ENCODE data around the gene VDAC2.

GRCh38 chr10:75236178-75236825 is 25.7 kb downstream of the VDAC2 start:
- TF ChIP-seq CTCF (conservative IDR thresholded peaks at IDR 0.05; ENCODE audit: low read depth in 2 of 2) = peak in 1 of 2 experiments; percentile 3; a peak in 1 of 4 replicates
- no peak for TF ChIP-seq POLR2AphosphoS5 (IDR thresholded peaks at IDR 0.05; ENCODE audit: low read depth)
- TF ChIP-seq EZH2 (IDR thresholded peaks at IDR 0.05; ENCODE audit: low read depth, unreplicated experiment) = no peak
- TF ChIP-seq EZH2phosphoT487 (IDR thresholded peaks at IDR 0.05; ENCODE audit: unreplicated experiment) = no peak

All from GM23338 (cell line).